DOHH2 (cell line): Measurements from ENCODE around the gene SHISA2.

Experiments used
- H3F3A ChIP-seq: fragments of 200-600 bp; sonication (generic), shearing (Covaris generic); 2 replicates; pipeline ENCODE4 v1.6.0; 2016; ENCODE audit warnings: antibody characterized with exemption, mild to moderate bottlenecking; ENCODE audit not compliant: control insufficient read depth, insufficient read depth
- H3K27ac ChIP-seq: fragments of 200-600 bp; sonication (generic); 2 replicates; pipeline ENCODE4 v1.5.1; 2014; ENCODE audit warnings: low read depth, mild to moderate bottlenecking, low read length, moderate library complexity
- H3K27me3 ChIP-seq: fragments of 200-600 bp; sonication (generic); 2 replicates; pipeline ENCODE4 v1.6.1; 2014; ENCODE audit warnings: mild to moderate bottlenecking, low read length, mixed read lengths; ENCODE audit not compliant: control insufficient read depth
- H3K36me3 ChIP-seq: fragments of 200-600 bp; sonication (generic); 2 replicates; pipeline ENCODE4 v1.6.1; 2014; ENCODE audit warnings: mild to moderate bottlenecking, low read length, moderate library complexity, mixed read lengths; ENCODE audit not compliant: control insufficient read depth
- H3K4me1 ChIP-seq: fragments of 200-600 bp; sonication (generic); 2 replicates; pipeline ENCODE4 v1.6.1; 2014; ENCODE audit warnings: mild to moderate bottlenecking, low read length, mixed read lengths; ENCODE audit not compliant: control insufficient read depth
- H3K4me2 ChIP-seq: fragments of 200-600 bp; sonication (generic); 2 replicates; pipeline ENCODE4 v1.6.0; 2014; ENCODE audit warnings: mild to moderate bottlenecking, low read length, moderate library complexity
- H3K4me3 ChIP-seq: fragments of 200-600 bp; sonication (generic); 2 replicates; pipeline ENCODE4 v1.5.1; 2014; ENCODE audit warnings: mild to moderate bottlenecking, low read length, mixed read lengths
- H3K79me2 ChIP-seq: fragments of 200-600 bp; sonication (generic); 2 replicates; pipeline ENCODE4 v1.6.1; 2014; ENCODE audit warnings: mild to moderate bottlenecking, low read length, mixed read lengths; ENCODE audit not compliant: control insufficient read depth
- H3K9me2 ChIP-seq: fragments of 200-600 bp; sonication (generic); replicated peaks from 2 replicates; pipeline ENCODE4 v1.6.1; 2014; ENCODE audit warnings: mild to moderate bottlenecking, low read length, mixed read lengths; ENCODE audit not compliant: control insufficient read depth
- H3K9me3 ChIP-seq: fragments of 200-600 bp; sonication (generic); 2 replicates; pipeline ENCODE4 v1.6.1; 2014; ENCODE audit warnings: antibody characterized with exemption, low read length, mixed read lengths; ENCODE audit not compliant: control insufficient read depth, insufficient read depth
- H4K20me1 ChIP-seq: fragments of 200-600 bp; sonication (generic); 2 replicates; pipeline ENCODE4 v1.6.0; 2014; ENCODE audit warnings: low read depth, mild to moderate bottlenecking, antibody characterized with exemption, low read length, moderate library complexity; ENCODE audit not compliant: control insufficient read depth, insufficient read depth
- CTCF ChIP-seq: fragments of 200-600 bp; sonication (generic); IDR thresholded peaks from one replicate; pipeline ENCODE4 v1.5.1; 2014; ENCODE audit warnings: antibody characterized with exemption, mild to moderate bottlenecking, low read depth, low read length; ENCODE audit not compliant: poor library complexity, severe bottlenecking
- EZH2phosphoT487 ChIP-seq: fragments of 200-600 bp; sonication (generic); IDR thresholded peaks from 2 replicates; pipeline ENCODE4 v1.6.1; 2017; ENCODE audit warnings: borderline replicate concordance, mild to moderate bottlenecking, antibody characterized with exemption, low read length, moderate library complexity, mixed read lengths

The SHISA2 gene

GRCh38 chr13:26046639-26047038 is 5.2 kb downstream of the SHISA2 start:
- no peaks in the 10 kb centered on the region for H3K79me2 ChIP-seq
- no peak overlapping the region for H3K4me2 ChIP-seq
- H3K4me1 ChIP-seq = no peaks in the 10 kb centered on the region
- H3K9me3 ChIP-seq = peaks cover 3% of the 10 kb centered on the region; the same call in 1 of the 2 replicates
- 0 out of 2 replicates have a peak, but pooled peaks cover 3% of the 10 kb centered on the region for H3K27me3 ChIP-seq
- H4K20me1 ChIP-seq = no peaks in the 10 kb centered on the region
- no peaks in the 10 kb centered on the region for H3K36me3 ChIP-seq
- no peaks in the 10 kb centered on the region for H3F3A ChIP-seq
- TF ChIP-seq EZH2phosphoT487 (no peak), CTCF (no peak)
- no peak overlapping the region for H3K4me3 ChIP-seq
- no peaks in the 10 kb centered on the region for H3K9me2 ChIP-seq
- H3K27ac ChIP-seq = no peak overlapping the region

- no peaks in the 10 kb centered on the region for H4K20me1 ChIP-seq
- no peaks in the 10 kb centered on the region for H3F3A ChIP-seq
- H3K27ac ChIP-seq = no peak overlapping the region
- H3K4me3 ChIP-seq = no peak overlapping the region
- no peaks in the 10 kb centered on the region for H3K79me2 ChIP-seq
- no peak overlapping the region for H3K4me2 ChIP-seq
- no peaks in the 10 kb centered on the region for H3K9me2 ChIP-seq
- no peaks in the 10 kb centered on the region for H3K4me1 ChIP-seq
- H3K9me3 ChIP-seq = no peaks in the 10 kb centered on the region
- H3K36me3 ChIP-seq = no peaks in the 10 kb centered on the region
- TF ChIP-seq CTCF (no peak), EZH2phosphoT487 (no peak)
- H3K27me3 ChIP-seq = 0 out of 2 replicates have a peak, but pooled peaks cover 3% of the 10 kb centered on the region
These were observed 6.7 kb downstream of the SHISA2 start for GRCh38 chr13:26045142-26045541.

- Histone ChIP-seq H3K27ac (no peak overlapping the region), H3K9me3 (no peaks in the 10 kb centered on the region), H3K27me3 (no peaks in the 10 kb centered on the region)
These were observed 9.0 kb downstream of the SHISA2 start for GRCh38 chr13:26042785-26043184.

More at GRCh38 chr13:26042785-26043184, 9.0 kb downstream of the SHISA2 start:
- H3F3A ChIP-seq = no peaks in the 10 kb centered on the region
- no peaks in the 10 kb centered on the region for H3K9me2 ChIP-seq
- H3K4me1 ChIP-seq = no peaks in the 10 kb centered on the region
- no peak overlapping the region for H3K4me2 ChIP-seq
- H3K36me3 ChIP-seq = no peaks in the 10 kb centered on the region
- no peaks in the 10 kb centered on the region for H3K79me2 ChIP-seq
- TF ChIP-seq CTCF (no peak), EZH2phosphoT487 (no peak)
- no peaks in the 10 kb centered on the region for H4K20me1 ChIP-seq
- H3K4me3 ChIP-seq = no peak overlapping the region
